Nephron (organoid): ENCODE measurements around the gene SPTLC3.

Experiments used
- H3K27ac Mint-ChIP-seq, 3 experiments: 2 replicates each; pipeline ENCODE4 v1.8.0; 2020; ENCODE audit warnings: mixed read lengths in 3 of 3, mild to moderate bottlenecking in 2 of 3, moderate library complexity in 1 of 3
- H3K27me3 Mint-ChIP-seq: 2 replicates; pipeline ENCODE4 v1.8.0; 2021; ENCODE audit warnings: low read depth, mild to moderate bottlenecking, moderate library complexity, mixed read lengths
- H3K36me3 Mint-ChIP-seq: 2 replicates; pipeline ENCODE4 v1.8.0; 2020; ENCODE audit warnings: low read depth, mixed read lengths
- H3K4me1 Mint-ChIP-seq: 2 replicates; pipeline ENCODE4 v1.8.0; 2020; ENCODE audit warnings: mixed read lengths
- H3K4me3 Mint-ChIP-seq, 3 experiments: 2 replicates each; pipeline ENCODE4 v1.8.0; 2020; ENCODE audit warnings: mild to moderate bottlenecking in 3 of 3, mixed read lengths in 3 of 3, moderate library complexity in 2 of 3
- H3K9me3 Mint-ChIP-seq: 2 replicates; pipeline ENCODE4 v1.8.0; 2020; ENCODE audit warnings: mixed read lengths
- CTCF ChIP-seq, 3 experiments: fragments of 200-600 bp; sonication (generic); IDR thresholded peaks; one replicate each; pipeline ENCODE4 v1.5.0; 2021; ENCODE audit warnings: antibody characterized with exemption in 3 of 3; ENCODE audit not compliant: unreplicated experiment in 3 of 3

SPTLC3 gene

GRCh38 chr20:13147071-13147963, 138.5 kb downstream of the SPTLC3 start:
- TF ChIP-seq CTCF (IDR thresholded peaks at IDR 0.05; ENCODE audit: unreplicated experiment in 3 of 3) = no peak
- Mint-ChIP-seq H3K4me3 (no peak overlapping the region), H3K27ac (peak overlapping the region; percentile 39 to 77 (median 48)), H3K4me1 (peaks cover 18% of the 10 kb centered on the region), H3K9me3 (no peaks in the 10 kb centered on the region), H3K36me3 (peaks cover 19% of the 10 kb centered on the region), H3K27me3 (no peaks in the 10 kb centered on the region)

GRCh38 chr20:13147971-13148370, 139.2 kb downstream of the SPTLC3 start:
- Mint-ChIP-seq H3K36me3 (peaks cover 19% of the 10 kb centered on the region), H3K27ac (peak overlapping the region in 2 of 3 experiments; percentile 20 to 77), H3K4me1 (peaks cover 16% of the 10 kb centered on the region), H3K4me3 (no peak overlapping the region), H3K27me3 (no peaks in the 10 kb centered on the region), H3K9me3 (no peaks in the 10 kb centered on the region)
- no peak for TF ChIP-seq CTCF (IDR thresholded peaks at IDR 0.05; ENCODE audit: unreplicated experiment in 3 of 3)

- H3K4me3 Mint-ChIP-seq = no peak overlapping the region
- H3K36me3 Mint-ChIP-seq = peaks cover 19% of the 10 kb centered on the region
- peak overlapping the region in 2 of 3 experiments; percentile 20 to 77 for H3K27ac Mint-ChIP-seq
- H3K4me1 Mint-ChIP-seq = peaks cover 16% of the 10 kb centered on the region
- no peak for TF ChIP-seq CTCF (IDR thresholded peaks at IDR 0.05; ENCODE audit: unreplicated experiment in 3 of 3)
- no peaks in the 10 kb centered on the region for H3K9me3 Mint-ChIP-seq
- no peaks in the 10 kb centered on the region for H3K27me3 Mint-ChIP-seq
Observed at GRCh38 chr20:13148402-13148801, 139.6 kb downstream of the SPTLC3 start.

GRCh38 chr20:13148961-13149360, 140.2 kb downstream of the SPTLC3 start:
- H3K4me3 Mint-ChIP-seq = no peak overlapping the region
- H3K36me3 Mint-ChIP-seq = peaks cover 19% of the 10 kb centered on the region
- H3K27ac Mint-ChIP-seq = no peak overlapping the region
- TF ChIP-seq CTCF (IDR thresholded peaks at IDR 0.05; ENCODE audit: unreplicated experiment in 3 of 3) = no peak
- peaks cover 16% of the 10 kb centered on the region for H3K4me1 Mint-ChIP-seq
- no peaks in the 10 kb centered on the region for H3K9me3 Mint-ChIP-seq
- peaks cover 5% of the 10 kb centered on the region for H3K27me3 Mint-ChIP-seq

GRCh38 chr20:13149371-13150105, 140.8 kb downstream of the SPTLC3 start:
- no peak for TF ChIP-seq CTCF (IDR thresholded peaks at IDR 0.05; ENCODE audit: unreplicated experiment in 3 of 3)
- Mint-ChIP-seq H3K36me3 (peaks cover 14% of the 10 kb centered on the region), H3K27me3 (peaks cover 5% of the 10 kb centered on the region), H3K4me1 (peaks cover 16% of the 10 kb centered on the region), H3K9me3 (no peaks in the 10 kb centered on the region), H3K27ac (no peak overlapping the region), H3K4me3 (no peak overlapping the region)
